Gastroesophageal sphincter (tissue), 4 donors: ENCODE data around the gene PLEKHG4B. TPM values are rescaled to one million over a fixed set of nuclear protein-coding genes. Genes with fewer than 3 reads are reported as not detected.

Experiments used
- ATAC-seq: fragments of 150-250 bp; one replicate; pipeline ENCODE4 v1.9.1; 2016; ENCODE audit warnings: mild to moderate bottlenecking, moderate library complexity
- H3K27ac ChIP-seq, 4 donors: fragments of 200-600 bp; sonication (generic) in 3 of 4; 1 replicate in 3 of 4; 2 replicates in 1 of 4; pipeline ENCODE4 v1.5.1; 2016 to 2019
- H3K27me3 ChIP-seq: fragments of 200-600 bp; sonication (generic); one replicate; pipeline ENCODE4 v1.5.1; 2019
- H3K36me3 ChIP-seq, 2 donors: fragments of 200-600 bp; sonication (generic); one replicate each; pipeline ENCODE4 v1.5.1; 2019; ENCODE audit warnings: control low read depth in 1 of 2
- H3K4me1 ChIP-seq, 3 donors: fragments of 200-600 bp; sonication (generic); 1 replicate in 2 of 3; 2 replicates in 1 of 3; pipeline ENCODE4 v1.5.1; 2016 to 2019; ENCODE audit warnings: control low read depth in 2 of 3
- H3K4me3 ChIP-seq, 2 donors: fragments of 200-600 bp; sonication (generic); one replicate each; pipeline ENCODE4 v1.5.1; 2019; ENCODE audit warnings: mild to moderate bottlenecking in 1 of 2, moderate library complexity in 1 of 2
- H3K9me3 ChIP-seq, 3 donors: fragments of 200-600 bp; sonication (generic); one replicate each; pipeline ENCODE4 v1.5.1; 2017 to 2019; ENCODE audit warnings: control low read depth in 2 of 3
- CTCF ChIP-seq, 4 experiments: fragments of 200-600 bp in 2 of 4; fragments of 450-650 bp in 2 of 4; sonication (generic) in 1 of 4; IDR thresholded peaks; one replicate each; pipeline ENCODE4 v1.5.1; 2017 to 2019; ENCODE audit warnings: antibody characterized with exemption in 4 of 4, mild to moderate bottlenecking in 2 of 4, moderate library complexity in 2 of 4
- EP300 ChIP-seq: sonication (generic); formaldehyde crosslinking; IDR thresholded peaks from one replicate; pipeline ENCODE4 v1.6.1; 2017; ENCODE audit warnings: antibody characterized with exemption, mild to moderate bottlenecking
- POLR2A ChIP-seq, 2 donors: fragments of 450-650 bp; IDR thresholded peaks; one replicate each; pipeline ENCODE4 v1.6.1; 2017; ENCODE audit warnings: antibody characterized with exemption in 2 of 2, mild to moderate bottlenecking in 2 of 2, moderate library complexity in 1 of 2
- POLR2AphosphoS5 ChIP-seq: sonication (generic); formaldehyde crosslinking; IDR thresholded peaks from one replicate; pipeline ENCODE4 v1.6.1; 2017; ENCODE audit warnings: antibody characterized with exemption
- WGBS, 2 donors: methylation state at CpG; one replicate each; pipeline ENCODE4 v1.1.5; 2018; ENCODE audit warnings: low coverage in 1 of 2; 5-methylcytosine and 5-hydroxymethylcytosine counted together
- total RNA-seq, 4 donors: library from RNA; depleted of rRNA; stranded (reverse); fragments of >200 nt; gene quantifications; one replicate each; pipeline ENCODE4 v1.1.0, GENCODE V29; 2016

Gene PLEKHG4B
- total RNA-seq, 4 donors from 2014 or later: under 0.01 to 0.66 (median 0.15) TPM; not detected in 1

- Histone ChIP-seq H3K27ac (no peak overlapping the region), H3K4me3 (no peak overlapping the region), H3K27me3 (no peaks in the 10 kb centered on the region), H3K4me1 (no peaks in the 10 kb centered on the region), H3K36me3 (peaks cover 0 to 40% of the 10 kb centered on the region in 2 donors), H3K9me3 (no peaks in the 10 kb centered on the region)
- TF ChIP-seq EP300: no peak
- no peak for TF ChIP-seq POLR2AphosphoS5
- TF ChIP-seq POLR2A (IDR thresholded peaks at IDR 0.05): no peak
- TF ChIP-seq CTCF (IDR thresholded peaks at IDR 0.05): no peak
- WGBS, 2 donors: 75 to 100% methylated on average over 3 of the region's 23 CpGs
- no peak for ATAC-seq
Measured at GRCh38 chr5:199950-200645, 108.1 kb downstream of the PLEKHG4B start.

- H3K36me3 ChIP-seq: peaks cover 0 to 49% of the 10 kb centered on the region in 2 donors
- H3K4me1 ChIP-seq: no peaks in the 10 kb centered on the region
- H3K27me3 ChIP-seq: no peaks in the 10 kb centered on the region
- 50% methylated on average over 1 of the region's 4 CpGs; no CpG with 5 or more reads in 1 of the 2 donors for WGBS, 2 donors
- H3K27ac ChIP-seq: no peak overlapping the region
- H3K4me3 ChIP-seq: no peak overlapping the region
- no peaks in the 10 kb centered on the region for H3K9me3 ChIP-seq
- no peak for TF ChIP-seq POLR2AphosphoS5
- TF ChIP-seq CTCF (IDR thresholded peaks at IDR 0.05): no peak
- TF ChIP-seq POLR2A (IDR thresholded peaks at IDR 0.05): no peak
- TF ChIP-seq EP300: no peak
- ATAC-seq: no peak
Measured at GRCh38 chr5:200985-201384, 109.0 kb downstream of the PLEKHG4B start.

GRCh38 chr5:201672-202071, 109.7 kb downstream of the PLEKHG4B start:
- Histone ChIP-seq H3K36me3 (peaks cover 0 to 56% of the 10 kb centered on the region in 2 donors), H3K27me3 (no peaks in the 10 kb centered on the region), H3K9me3 (no peaks in the 10 kb centered on the region), H3K4me3 (no peak overlapping the region), H3K27ac (no peak overlapping the region), H3K4me1 (peaks cover 0 to 7% (median 0%) of the 10 kb centered on the region in 3 donors)
- ATAC-seq: no peak
- WGBS, 2 donors: 93 to 94% methylated on average over 5 to 7 of the region's 8 CpGs
- TF ChIP-seq POLR2A (IDR thresholded peaks at IDR 0.05) (no peak), EP300 (no peak), CTCF (IDR thresholded peaks at IDR 0.05) (no peak), POLR2AphosphoS5 (no peak)

- H3K4me3 ChIP-seq: no peak overlapping the region
- ATAC-seq: no peak
- H3K27ac ChIP-seq: no peak overlapping the region
- no peaks in the 10 kb centered on the region for H3K27me3 ChIP-seq
- TF ChIP-seq POLR2A (IDR thresholded peaks at IDR 0.05) (no peak), EP300 (no peak), POLR2AphosphoS5 (no peak), CTCF (IDR thresholded peaks at IDR 0.05) (no peak)
- 100% methylated on average over 1 of the region's 26 CpGs; no CpG with 5 or more reads in 1 of the 2 donors for WGBS, 2 donors
- peaks cover 0 to 68% of the 10 kb centered on the region in 2 donors for H3K36me3 ChIP-seq
- H3K9me3 ChIP-seq: no peaks in the 10 kb centered on the region
- peaks cover 0 to 13% (median 0%) of the 10 kb centered on the region in 3 donors for H3K4me1 ChIP-seq
Measured at GRCh38 chr5:203246-203930, 111.4 kb downstream of the PLEKHG4B start.
